Kidney epithelial cell (primary cell): ENCODE measurements around the gene ST6GALNAC5. TPM values are rescaled to one million over a fixed set of nuclear protein-coding genes. Genes with fewer than 3 reads are reported as not detected.
"Not testable (repeated sequence)": the region's sequence is repeated elsewhere in the genome, so short reads cannot be mapped to it uniquely, and the experiment has no call there.

Source experiments
- DNase-seq: peaks from one replicate; pipeline ENCODE4 v3.0.0-alpha.2; 2010; ENCODE audit warnings: low read depth
- H3K27me3 ChIP-seq: 2 replicates; pipeline ENCODE4 v1.6.0; 2011; ENCODE audit warnings: low read length; ENCODE audit not compliant: control insufficient read depth, insufficient read depth
- H3K36me3 ChIP-seq: 2 replicates; pipeline ENCODE4 v1.5.1; 2011; ENCODE audit warnings: low read length; ENCODE audit not compliant: control insufficient read depth, insufficient read depth
- H3K4me3 ChIP-seq: 2 replicates; pipeline ENCODE4 v1.5.1; 2011; ENCODE audit warnings: low read depth, mild to moderate bottlenecking, control low read depth, low read length
- total RNA-seq: library from RNA; depleted of rRNA; stranded (reverse); fragments of >200 nt; gene quantifications from 2 replicates; pipeline ENCODE4 v1.2.3, GENCODE V29; 2015
- TF ChIP-seq, protein P1 (sequence below): IDR thresholded peaks from 2 replicates; pipeline ENCODE4 v1.5.1; 2011; ENCODE audit warnings: mild to moderate bottlenecking, moderate library complexity, low read length, control low read depth, inconsistent platforms; ENCODE audit not compliant: insufficient read depth, poor library complexity, severe bottlenecking

Gene ST6GALNAC5
- 9.4 and 10.8 TPM in 2 replicates for total RNA-seq

DNA sequence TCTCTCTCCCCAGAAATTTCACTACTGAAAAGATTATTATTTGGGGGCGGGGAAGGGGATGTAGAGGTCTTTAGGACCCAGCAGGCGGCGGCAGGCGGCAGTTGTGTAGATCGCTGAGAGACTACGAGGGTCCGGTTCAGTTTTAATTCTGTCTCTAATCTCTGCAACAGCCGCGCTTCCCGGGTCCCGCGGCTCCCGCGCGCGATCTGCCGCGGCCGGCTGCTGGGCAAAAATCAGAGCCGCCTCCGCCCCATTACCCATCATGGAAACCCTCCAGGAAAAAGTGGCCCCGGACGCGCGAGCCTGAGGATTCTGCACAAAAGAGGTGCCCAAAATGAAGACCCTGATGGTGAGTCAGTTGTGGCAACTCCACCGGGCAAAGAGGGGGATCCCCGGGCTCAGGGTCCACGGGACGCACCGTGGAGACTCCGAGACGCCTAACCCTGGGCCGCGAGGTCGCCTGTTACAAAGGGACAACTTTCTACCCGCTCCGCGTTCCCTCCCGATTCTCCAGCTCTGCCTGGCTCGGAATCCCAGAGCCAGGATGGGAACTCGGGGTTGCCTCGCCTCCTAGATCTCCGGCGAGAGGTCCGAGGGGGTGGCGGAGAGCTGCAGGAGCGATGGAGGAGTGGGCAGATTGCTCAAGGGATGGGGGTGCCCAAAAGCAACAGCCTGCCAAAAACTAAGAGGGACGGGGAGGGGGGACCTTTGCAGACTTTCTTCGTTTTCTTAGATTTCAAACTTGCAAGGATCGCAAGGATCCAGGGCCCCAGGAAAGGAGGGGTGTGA is at the start of gene ST6GALNAC5:
TSS of gene ST6GALNAC5 (plus strand) at position 139 of the 789 bp plus-strand sequence.
- TF ChIP-seq, protein P1, sequence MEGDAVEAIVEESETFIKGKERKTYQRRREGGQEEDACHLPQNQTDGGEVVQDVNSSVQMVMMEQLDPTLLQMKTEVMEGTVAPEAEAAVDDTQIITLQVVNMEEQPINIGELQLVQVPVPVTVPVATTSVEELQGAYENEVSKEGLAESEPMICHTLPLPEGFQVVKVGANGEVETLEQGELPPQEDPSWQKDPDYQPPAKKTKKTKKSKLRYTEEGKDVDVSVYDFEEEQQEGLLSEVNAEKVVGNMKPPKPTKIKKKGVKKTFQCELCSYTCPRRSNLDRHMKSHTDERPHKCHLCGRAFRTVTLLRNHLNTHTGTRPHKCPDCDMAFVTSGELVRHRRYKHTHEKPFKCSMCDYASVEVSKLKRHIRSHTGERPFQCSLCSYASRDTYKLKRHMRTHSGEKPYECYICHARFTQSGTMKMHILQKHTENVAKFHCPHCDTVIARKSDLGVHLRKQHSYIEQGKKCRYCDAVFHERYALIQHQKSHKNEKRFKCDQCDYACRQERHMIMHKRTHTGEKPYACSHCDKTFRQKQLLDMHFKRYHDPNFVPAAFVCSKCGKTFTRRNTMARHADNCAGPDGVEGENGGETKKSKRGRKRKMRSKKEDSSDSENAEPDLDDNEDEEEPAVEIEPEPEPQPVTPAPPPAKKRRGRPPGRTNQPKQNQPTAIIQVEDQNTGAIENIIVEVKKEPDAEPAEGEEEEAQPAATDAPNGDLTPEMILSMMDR, result no peak
- Histone ChIP-seq H3K27me3 (peaks cover 17% of the 10 kb centered on the region), H3K36me3 (no peaks in the 10 kb centered on the region), H3K4me3 (peak within 1 kb of the TSS; percentile 44)
- DNase-seq, result no peak

DNA sequence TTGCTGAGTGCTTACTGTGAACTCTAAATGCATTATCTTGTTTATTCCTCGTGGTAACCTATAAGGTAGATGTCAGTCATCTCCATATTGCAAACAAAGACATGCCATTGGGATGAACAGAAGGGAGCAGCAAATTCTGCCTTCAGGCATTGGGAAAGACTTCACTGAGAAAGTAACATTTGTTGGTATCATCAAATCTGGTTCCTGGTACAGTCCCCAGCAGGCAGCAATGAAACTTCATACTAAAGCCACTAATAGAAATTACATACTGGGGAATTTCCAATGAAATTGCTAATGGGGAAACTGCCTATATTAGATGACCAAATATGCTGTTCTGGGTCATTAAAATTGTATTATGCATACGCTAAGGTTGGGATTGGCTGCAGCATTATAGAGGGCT is 47.3 kb upstream of the ST6GALNAC5 start:
- no peaks in the 10 kb centered on the region for H3K36me3 ChIP-seq
- TF ChIP-seq, protein P1, result no peak
- H3K4me3 ChIP-seq, result no peak overlapping the region
- H3K27me3 ChIP-seq, result no peaks in the 10 kb centered on the region
- DNase-seq, result no peak

DNA sequence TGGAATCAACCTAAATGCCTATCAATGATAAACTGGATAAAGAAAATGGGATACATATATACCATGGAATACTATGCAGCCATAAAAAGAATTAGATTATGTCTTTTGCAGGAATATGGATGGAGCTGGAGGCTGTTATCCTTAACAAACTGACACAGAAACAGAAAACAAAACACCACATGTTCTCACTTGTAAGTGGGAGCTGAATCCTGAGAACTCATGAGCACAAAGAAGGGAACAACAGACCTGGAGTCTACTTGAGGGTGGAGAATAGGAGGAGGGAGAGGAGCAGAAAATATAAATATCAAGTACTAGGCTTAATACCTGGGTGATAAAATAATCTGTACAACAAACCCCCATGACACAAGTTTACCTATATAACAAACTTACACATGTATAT is 44.3 kb upstream of the ST6GALNAC5 start:
- not testable (repeated sequence) for DNase-seq, H3K4me3 ChIP-seq, H3K36me3 ChIP-seq, H3K27me3 ChIP-seq

DNA sequence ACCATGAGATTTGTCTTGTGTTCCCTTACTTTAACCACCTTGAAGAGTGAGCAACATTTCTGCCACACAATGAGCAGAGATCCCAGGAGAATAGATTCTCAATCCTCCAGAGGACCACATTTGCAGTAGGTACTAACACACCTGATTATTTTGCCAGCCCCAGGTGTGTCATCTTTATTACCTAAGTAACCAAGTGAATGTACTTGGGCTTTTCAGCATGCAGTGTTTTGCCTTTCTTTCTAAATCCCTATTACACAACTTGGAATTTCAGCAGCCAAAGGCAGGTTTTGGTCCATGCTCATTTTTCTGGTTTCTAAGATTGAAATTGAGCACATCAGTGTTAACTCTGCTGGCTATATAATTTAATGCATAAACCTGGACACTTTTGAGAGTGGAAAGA is 43.2 kb upstream of the ST6GALNAC5 start:
- Histone ChIP-seq H3K36me3 (no peaks in the 10 kb centered on the region), H3K4me3 (no peak overlapping the region), H3K27me3 (no peaks in the 10 kb centered on the region)
- DNase-seq, result no peak
- TF ChIP-seq, protein P1, result no peak

DNA sequence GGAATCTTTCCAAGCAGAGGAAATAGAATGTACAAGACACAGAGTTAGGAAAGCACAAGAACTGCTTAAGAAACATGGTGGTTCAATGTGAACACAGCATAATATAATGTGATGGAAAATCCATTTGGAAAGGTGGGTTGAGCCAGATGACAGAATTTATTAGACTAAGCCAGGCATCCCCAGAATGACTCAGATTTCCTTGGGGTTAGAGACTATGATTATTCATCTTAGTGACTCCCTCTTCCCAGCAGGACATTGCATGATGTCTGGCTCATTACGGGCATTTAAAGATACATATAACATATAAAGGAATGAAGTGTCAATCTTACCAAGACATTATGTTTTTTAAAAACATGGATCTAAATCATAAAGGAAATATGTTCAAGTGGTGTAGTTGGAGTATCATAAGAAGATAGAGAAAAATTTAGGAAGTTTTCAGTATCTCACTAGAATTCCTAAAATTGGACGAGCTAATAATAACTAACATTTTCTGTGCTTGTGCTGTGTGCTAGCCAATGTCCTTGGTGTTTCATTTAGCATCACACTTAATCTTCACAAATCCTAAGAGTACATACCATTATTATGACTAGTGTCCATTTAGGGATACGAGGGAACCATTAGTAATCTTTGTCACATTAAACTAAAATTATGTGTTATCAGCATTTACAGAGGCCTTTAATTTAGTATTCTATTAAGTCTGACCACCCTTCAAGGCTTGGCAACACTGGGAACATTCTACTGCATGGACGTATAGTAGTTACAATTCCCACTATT is 41.0 kb upstream of the ST6GALNAC5 start:
- Histone ChIP-seq H3K4me3 (no peak overlapping the region), H3K36me3 (no peaks in the 10 kb centered on the region), H3K27me3 (no peaks in the 10 kb centered on the region)
- DNase-seq, result no peak
- TF ChIP-seq, protein P1, result no peak

DNA sequence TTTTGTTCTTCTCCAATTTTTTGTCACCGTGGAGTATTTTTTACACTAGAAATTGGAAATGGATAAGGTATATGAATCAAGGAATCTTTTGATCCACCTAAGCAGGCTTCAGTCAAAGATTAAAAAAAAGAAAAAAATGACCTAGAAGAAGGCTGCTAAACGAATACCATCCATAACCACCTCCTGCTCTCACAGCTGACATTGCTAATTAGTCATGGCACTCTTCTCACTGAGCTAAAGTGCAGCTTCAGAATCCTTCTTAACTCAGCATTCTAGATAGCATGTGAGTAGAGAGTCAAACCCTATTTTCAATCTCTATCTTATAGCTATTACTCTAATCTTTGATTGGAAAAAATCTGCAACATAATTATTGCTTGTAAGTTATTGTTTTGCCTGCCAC is 40.2 kb upstream of the ST6GALNAC5 start:
- TF ChIP-seq, protein P1, result no peak
- Histone ChIP-seq H3K36me3 (no peaks in the 10 kb centered on the region), H3K27me3 (no peaks in the 10 kb centered on the region), H3K4me3 (no peak overlapping the region)
- no peak for DNase-seq
